ENCODE data around the gene GTF2IRD1. TPM values are rescaled to one million over a fixed set of nuclear protein-coding genes. Genes with fewer than 3 reads are reported as not detected.

GTF2IRD1 gene
- total and polyA plus RNA-seq, 2 of the 13 experiments (the other 11 are each of a cell fraction or from before 2014, with no cell fraction given) = 16.5 to 26.7 TPM

GRCh38 chr7:74417419-74417971 lies 36.2 kb upstream of the GTF2IRD1 start (continued):
- TF ChIP-seq MED1 (CRISPR knock-in tag; IDR thresholded peaks at IDR 0.05) (0 out of 2 replicates have a peak, but pooled peaks have one; percentile 20), SYNCRIP (IDR thresholded peaks at IDR 0.05; ENCODE audit: insufficient read depth, low read depth, low read length) (no peak), ZNF619 (CRISPR knock-in tag; IDR thresholded peaks at IDR 0.05) (no peak), MAX (IDR thresholded peaks at IDR 0.05) (no peak; the same call in 1 of the 2 replicates), SP4 (CRISPR knock-in tag; IDR thresholded peaks at IDR 0.05) (no peak), ZNF552 (CRISPR knock-in tag; IDR thresholded peaks at IDR 0.05; ENCODE audit: borderline replicate concordance) (no peak), ZNF816 (CRISPR knock-in tag; IDR thresholded peaks at IDR 0.05; ENCODE audit: borderline replicate concordance) (no peak), ZNF891 (CRISPR knock-in tag; IDR thresholded peaks at IDR 0.05) (peak; percentile 60; the same call in 1 of the 2 replicates), ZGPAT (CRISPR knock-in tag; IDR thresholded peaks at IDR 0.05) (no peak), ZBTB8A (CRISPR knock-in tag; IDR thresholded peaks at IDR 0.05; ENCODE audit: borderline replicate concordance, low read depth) (no peak), PBX2 (CRISPR knock-in tag; IDR thresholded peaks at IDR 0.05) (no peak), ZNF678 (CRISPR knock-in tag; IDR thresholded peaks at IDR 0.05) (no peak), IRF1 (CRISPR knock-in tag; IDR thresholded peaks at IDR 0.05; ENCODE audit: low read depth) (no peak), NFKBIZ (CRISPR knock-in tag; IDR thresholded peaks at IDR 0.05) (no peak), HMGXB4 (CRISPR knock-in tag; IDR thresholded peaks at IDR 0.05; ENCODE audit: borderline replicate concordance in 1 of 2, low read depth in 1 of 2) (0 out of 4 replicates have a peak, but pooled peaks of 1 of the 2 experiments have one; percentile 59), ZFP1 (CRISPR knock-in tag; IDR thresholded peaks at IDR 0.05) (no peak), SIN3B (IDR thresholded peaks at IDR 0.05; ENCODE audit: low read length) (no peak), AHDC1 (CRISPR knock-in tag; IDR thresholded peaks at IDR 0.05; ENCODE audit: borderline replicate concordance) (no peak), ZNF451 (CRISPR knock-in tag; IDR thresholded peaks at IDR 0.05) (no peak)
